Stomach (tissue), 4 donors: ENCODE data around the gene ZGLP1.

Experiments used
- EP300 ChIP-seq: sonication (generic); formaldehyde crosslinking; IDR thresholded peaks from one replicate; pipeline ENCODE4 v1.6.1; 2017; ENCODE audit warnings: antibody characterized with exemption
- POLR2A ChIP-seq, 4 donors: fragments of 450-650 bp; IDR thresholded peaks; one replicate each; pipeline ENCODE4 v1.6.1; 2016; ENCODE audit warnings: antibody characterized with exemption in 4 of 4, control low read depth in 2 of 4, mild to moderate bottlenecking in 1 of 4, moderate library complexity in 1 of 4
- POLR2AphosphoS5 ChIP-seq, 3 donors: sonication (generic); formaldehyde crosslinking; IDR thresholded peaks; one replicate each; pipeline ENCODE4 v1.6.1; 2016; ENCODE audit warnings: antibody characterized with exemption in 3 of 3
- TF ChIP-seq, protein P1 (sequence below), 7 experiments: fragments of 450-650 bp in 4 of 7; fragments of 200-600 bp in 3 of 7; sonication (generic) in 3 of 7; IDR thresholded peaks; one replicate each; pipeline ENCODE4 v1.5.1; 2016 to 2019; ENCODE audit warnings: antibody characterized with exemption in 7 of 7, control low read depth in 2 of 7, mild to moderate bottlenecking in 1 of 7

DNA sequence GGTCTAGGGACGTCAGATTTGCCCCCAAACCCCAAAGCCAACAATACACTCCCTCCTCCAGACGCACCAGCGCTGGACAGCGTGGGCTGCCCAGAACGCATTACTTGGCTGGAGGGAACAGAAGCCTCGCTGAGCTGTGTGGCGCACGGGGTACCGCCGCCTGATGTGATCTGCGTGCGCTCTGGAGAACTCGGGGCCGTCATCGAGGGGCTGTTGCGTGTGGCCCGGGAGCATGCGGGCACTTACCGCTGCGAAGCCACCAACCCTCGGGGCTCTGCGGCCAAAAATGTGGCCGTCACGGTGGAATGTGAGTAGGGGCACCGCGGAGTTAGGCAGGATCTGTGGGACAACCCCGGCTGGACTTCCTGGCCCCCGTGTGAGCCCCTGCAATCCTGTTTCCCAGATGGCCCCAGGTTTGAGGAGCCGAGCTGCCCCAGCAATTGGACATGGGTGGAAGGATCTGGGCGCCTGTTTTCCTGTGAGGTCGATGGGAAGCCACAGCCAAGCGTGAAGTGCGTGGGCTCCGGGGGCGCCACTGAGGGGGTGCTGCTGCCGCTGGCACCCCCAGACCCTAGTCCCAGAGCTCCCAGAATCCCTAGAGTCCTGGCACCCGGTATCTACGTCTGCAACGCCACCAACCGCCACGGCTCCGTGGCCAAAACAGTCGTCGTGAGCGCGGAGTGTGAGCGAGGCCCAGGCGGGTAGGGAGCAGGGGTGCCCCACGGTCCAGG lies 15.8 kb downstream of the ZGLP1 start:
- TF ChIP-seq EP300, result no peak
- TF ChIP-seq, protein P1, sequence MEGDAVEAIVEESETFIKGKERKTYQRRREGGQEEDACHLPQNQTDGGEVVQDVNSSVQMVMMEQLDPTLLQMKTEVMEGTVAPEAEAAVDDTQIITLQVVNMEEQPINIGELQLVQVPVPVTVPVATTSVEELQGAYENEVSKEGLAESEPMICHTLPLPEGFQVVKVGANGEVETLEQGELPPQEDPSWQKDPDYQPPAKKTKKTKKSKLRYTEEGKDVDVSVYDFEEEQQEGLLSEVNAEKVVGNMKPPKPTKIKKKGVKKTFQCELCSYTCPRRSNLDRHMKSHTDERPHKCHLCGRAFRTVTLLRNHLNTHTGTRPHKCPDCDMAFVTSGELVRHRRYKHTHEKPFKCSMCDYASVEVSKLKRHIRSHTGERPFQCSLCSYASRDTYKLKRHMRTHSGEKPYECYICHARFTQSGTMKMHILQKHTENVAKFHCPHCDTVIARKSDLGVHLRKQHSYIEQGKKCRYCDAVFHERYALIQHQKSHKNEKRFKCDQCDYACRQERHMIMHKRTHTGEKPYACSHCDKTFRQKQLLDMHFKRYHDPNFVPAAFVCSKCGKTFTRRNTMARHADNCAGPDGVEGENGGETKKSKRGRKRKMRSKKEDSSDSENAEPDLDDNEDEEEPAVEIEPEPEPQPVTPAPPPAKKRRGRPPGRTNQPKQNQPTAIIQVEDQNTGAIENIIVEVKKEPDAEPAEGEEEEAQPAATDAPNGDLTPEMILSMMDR (IDR thresholded peaks at IDR 0.05), result no peak
- TF ChIP-seq POLR2AphosphoS5 (IDR thresholded peaks at IDR 0.05), result no peak
- no peak for TF ChIP-seq POLR2A (IDR thresholded peaks at IDR 0.05)
